SK-N-MC (cell line): ENCODE measurements around the gene C1QL3.

Experiments used
- EZH2 ChIP-seq: fragments of 200-600 bp; sonication (generic); IDR thresholded peaks from one replicate; pipeline ENCODE4 v1.6.1; 2017; ENCODE audit warnings: antibody characterized with exemption
- POLR2AphosphoS5 ChIP-seq: IDR thresholded peaks from 2 replicates; pipeline ENCODE4 v1.6.1; 2012; ENCODE audit warnings: mild to moderate bottlenecking, low read depth, low read length, borderline replicate concordance

- TF ChIP-seq EZH2 = no peak
- TF ChIP-seq POLR2AphosphoS5 = no peak
These were observed 43.9 kb downstream of the C1QL3 start for GRCh38 chr10:16477757-16478156.
